T47D (cell line): ENCODE results near the gene EIPR1.
A peak's percentile ranks its signal among the peaks of the same experiment; 100 is the strongest.

Source experiments
- DNase-seq, 2 experiments: peaks; one replicate each; pipeline versions ENCODE4 v3.0.0 to v3.0.0-alpha.2; 2011 to 2012; ENCODE audit warnings: low read depth in 1 of 2, low spot score in 1 of 2
- JUND ChIP-seq: IDR thresholded peaks from 2 replicates; pipeline ENCODE4 v1.6.1; 2012; ENCODE audit warnings: low read depth
- in situ Hi-C: cut with HindIII; loops from 2 replicates; pipeline ENCODE4 v1.10.0; 2016; ENCODE audit warnings: low sequenced_read_pairs, low pct_unique_long_range_greater_than_20kb

EIPR1 gene

DNA sequence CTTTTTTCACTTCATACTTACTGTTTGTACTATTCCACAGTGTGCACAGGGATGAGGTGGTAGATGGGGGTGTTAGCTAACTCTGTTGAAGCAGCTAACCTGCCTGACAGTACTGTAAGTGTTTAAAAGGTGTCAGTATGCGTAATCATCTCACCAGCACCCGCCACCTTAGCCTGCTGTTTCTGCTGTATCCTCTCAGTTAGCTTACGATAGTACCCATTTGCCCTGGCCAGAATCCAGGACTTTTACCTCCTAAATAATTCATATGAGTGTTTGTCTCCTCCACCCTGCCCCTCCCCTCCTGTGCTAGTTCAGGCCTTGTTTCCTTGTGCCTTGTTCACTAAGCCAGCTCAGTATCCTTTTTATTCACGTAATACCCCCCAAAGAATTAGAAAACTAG is 36.1 kb upstream of the EIPR1 start:
- DNase-seq, result no peak
- in situ Hi-C loops, result no loop called here

DNA sequence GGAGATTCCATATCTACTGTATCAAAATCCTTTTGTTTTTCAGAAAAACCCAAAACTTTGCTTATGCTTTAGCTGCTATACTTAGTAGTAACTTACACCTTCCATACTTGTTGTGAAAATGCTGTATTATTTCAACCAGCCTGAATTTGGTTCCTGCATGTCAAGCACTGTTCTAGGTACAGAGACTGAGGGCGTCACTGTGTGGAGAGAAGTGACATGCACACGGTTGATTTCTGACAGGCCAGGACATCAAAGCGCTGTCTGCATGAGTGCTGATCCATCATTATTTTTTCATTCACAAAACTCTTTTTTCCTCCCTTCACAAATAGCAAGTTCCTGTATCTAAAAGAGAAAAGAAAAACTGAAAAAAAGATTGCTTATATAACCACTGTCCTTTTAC is 33.5 kb upstream of the EIPR1 start:
- no peak for DNase-seq
- no peak for TF ChIP-seq JUND
- in situ Hi-C loops, result no loop called here

More for the DNA sequence above, 36.1 kb upstream of the EIPR1 start:
- TF ChIP-seq JUND, result no peak

DNA sequence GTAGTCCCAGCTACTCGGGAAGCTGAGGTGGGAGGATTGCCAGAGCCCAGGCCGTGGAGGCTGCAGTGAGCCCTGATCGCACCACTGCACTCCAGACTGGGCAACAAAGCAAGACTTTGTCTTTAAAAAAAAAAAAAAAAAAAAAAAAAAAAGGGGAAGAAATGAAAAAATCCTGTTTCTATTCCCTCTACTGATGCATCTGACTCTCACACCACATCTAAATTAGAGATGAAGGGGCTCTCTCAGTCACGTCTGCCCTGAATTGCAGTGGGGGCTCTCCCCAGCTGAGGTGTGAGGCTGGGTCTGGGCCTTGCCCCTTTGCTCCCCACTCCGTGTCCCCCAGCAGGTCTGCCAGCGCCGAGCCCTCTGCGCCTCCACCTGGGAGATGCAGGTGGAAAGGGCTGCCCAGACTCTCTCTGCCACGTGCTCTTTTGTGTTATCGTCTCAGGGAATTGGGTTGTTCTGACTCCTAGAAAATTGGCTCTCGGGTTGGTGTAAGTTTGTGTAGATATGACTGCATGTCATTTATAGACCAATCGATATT is 32.1 kb upstream of the EIPR1 start:
- in situ Hi-C loops, result no loop called here
- no peak for DNase-seq
- no peak for TF ChIP-seq JUND

DNA sequence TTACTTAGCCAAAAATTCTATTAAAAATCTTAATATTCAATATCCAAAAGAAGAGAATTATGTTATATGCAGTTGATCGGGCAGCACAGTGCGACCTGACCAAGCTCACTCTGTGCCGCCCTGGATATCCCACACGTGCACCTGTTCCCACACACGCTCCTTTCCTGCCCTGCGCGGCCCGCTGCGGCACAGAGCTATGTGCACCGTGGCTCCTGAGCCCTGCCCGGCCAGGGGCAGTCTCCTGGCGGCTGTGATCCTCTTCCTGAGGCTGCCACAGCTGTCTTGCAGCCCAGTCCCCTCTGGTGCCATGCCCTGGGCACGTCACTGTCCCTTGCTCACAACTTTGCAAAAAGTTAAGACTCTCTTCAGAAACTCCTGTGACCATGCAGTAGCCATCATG is 31.2 kb upstream of the EIPR1 start:
- no peak for TF ChIP-seq JUND
- DNase-seq, result no peak
- in situ Hi-C loops, result no loop called here

DNA sequence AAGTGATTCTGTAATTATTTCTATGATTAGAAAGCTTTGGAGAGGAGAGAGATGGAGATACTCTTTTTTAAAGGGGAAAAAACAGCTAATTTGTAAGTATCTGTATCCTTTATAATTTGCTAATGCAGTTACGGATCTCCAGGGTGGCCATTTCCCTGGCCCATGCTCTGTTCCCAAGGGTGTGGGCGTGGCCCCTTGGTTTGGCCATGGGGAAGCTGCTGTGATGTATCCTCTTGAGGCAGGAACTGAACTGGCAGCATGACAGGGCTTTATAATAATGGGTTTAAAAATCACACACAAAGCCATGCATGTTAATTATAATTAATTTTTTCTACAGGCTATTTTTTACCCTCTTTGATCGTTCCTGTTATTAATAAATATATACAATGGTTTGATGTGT is 28.9 kb upstream of the EIPR1 start:
- DNase-seq, result no peak
- TF ChIP-seq JUND, result no peak
- in situ Hi-C loops, result no loop called here

DNA sequence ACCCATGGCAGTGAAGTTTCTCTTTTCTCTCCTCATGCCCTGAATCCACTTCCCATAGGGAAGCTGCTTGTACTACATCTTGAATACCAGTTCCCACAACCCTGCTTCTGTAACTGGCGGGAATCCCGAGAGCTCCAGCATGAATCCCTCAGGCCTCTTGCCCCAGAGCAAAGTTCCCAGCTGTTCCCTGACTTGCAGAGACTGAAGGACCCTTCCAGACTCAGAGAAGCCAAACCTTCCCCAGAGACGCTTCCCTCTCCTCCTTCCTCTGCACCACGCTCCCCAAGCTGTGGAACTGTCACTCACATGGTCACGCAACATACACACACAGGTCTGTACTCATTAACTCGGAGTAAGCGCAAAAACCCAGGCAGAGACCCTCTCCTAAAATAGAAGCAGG is 28.3 kb upstream of the EIPR1 start:
- in situ Hi-C loops, result no loop called here
- DNase-seq, result no peak
- TF ChIP-seq JUND, result no peak

DNA sequence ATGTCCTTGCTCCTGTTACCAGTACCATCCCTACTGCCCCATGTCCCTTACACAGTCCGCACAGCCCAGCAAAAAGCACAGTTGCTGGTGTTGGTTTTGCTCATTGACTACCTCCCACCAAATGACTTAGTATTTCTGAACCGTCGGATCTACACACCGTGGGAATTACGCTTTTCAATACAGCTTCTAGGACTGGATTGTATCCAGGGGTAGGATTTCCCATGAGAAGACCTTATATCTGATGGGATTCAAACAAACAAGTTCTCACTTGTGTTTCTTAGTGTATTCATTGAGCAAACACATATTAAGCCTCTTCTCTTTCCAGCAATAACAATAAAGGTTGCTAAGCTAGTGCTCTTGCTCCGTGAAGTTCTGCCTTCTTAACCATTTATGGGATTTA is 27.7 kb upstream of the EIPR1 start:
- peak in 1 of 2 experiments; percentile 22 for DNase-seq
- no peak for TF ChIP-seq JUND
- in situ Hi-C loops, result no loop called here

DNA sequence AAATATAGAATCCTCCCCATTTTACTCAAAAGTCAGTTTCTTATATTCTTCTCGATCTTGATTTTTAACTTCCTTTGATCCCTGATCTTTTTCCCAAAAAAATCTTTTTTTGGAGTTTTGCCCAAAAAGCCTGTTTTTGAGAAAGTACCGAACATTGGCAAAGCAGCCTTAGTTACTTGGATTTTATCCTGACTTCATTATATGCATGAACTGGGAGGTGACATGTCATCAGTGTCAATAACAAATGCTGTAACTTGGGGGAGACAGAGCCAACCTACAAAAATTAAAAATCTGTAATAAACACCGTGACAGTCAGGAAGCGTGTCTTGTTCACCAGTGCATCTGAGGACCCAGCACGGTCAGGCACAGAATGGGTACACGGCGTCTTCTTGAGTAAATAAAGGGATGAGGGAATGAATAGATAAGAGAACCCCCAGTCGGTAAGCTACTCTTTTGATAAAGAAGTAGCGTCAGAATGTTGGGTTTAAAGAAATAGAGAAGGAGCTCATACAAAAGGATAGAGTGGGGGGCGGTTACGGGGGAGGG is 26.8 kb upstream of the EIPR1 start:
- no peak for DNase-seq
- TF ChIP-seq JUND, result no peak
- in situ Hi-C loops, result no loop called here

DNA sequence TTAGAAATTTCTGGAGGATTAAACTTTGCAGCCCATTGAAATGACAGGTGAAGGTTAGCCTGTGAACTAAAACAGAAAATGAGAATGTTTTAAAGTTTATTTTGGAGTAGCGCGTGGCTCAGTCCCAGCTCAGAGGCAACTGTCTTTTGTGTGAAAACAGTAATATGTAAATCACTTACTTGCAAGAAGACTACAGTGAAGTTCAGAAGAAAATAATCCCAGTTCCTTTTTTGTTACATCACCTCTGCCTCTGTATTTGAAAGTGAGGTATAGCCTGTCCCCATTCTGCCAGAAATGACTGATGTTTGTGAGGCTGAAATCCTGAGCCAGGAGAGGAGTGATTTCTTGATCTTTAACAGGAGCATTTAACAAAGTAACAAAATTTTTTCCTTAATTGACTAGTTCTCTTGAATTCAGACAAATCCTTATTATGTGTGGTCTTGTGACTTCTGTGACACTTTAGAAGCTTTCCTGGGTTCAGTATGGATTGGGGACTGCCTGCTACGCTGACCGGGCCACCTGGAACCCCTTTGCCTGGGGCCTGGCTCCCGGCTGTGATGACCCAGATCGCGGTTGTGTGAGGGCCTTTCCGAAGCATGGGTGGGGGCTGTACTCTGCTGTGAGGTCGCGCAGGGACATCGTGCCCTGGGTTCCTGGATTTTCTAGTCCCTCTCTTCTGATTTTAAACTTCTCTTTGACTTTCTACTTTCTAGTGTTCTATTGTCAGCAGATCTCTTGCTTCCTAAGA is 26.1 kb upstream of the EIPR1 start:
- in situ Hi-C loops, result no loop called here
- no peak for DNase-seq
- no peak for TF ChIP-seq JUND

DNA sequence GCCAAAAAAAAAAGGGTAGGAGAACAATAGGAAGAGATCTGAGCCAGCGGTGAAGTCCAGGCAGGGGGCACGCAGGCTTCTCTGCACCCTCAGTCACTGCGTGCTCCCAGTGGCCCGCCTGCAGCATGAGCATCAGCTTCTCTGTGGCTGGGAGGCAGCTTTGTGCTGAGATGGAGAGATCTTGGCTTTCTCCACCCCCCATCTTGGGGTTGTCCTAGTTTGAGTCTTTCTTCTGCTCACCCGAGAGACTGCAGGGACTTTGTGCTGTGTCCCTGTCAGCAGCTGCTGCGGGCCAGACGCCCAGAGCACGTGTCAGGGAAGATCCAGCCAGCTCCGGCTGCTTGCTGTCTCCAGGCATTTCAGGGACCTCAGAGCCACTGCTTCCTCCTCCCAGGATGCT is 22.2 kb upstream of the EIPR1 start:
- no peak for DNase-seq
- in situ Hi-C loops, result no loop called here
- no peak for TF ChIP-seq JUND

DNA sequence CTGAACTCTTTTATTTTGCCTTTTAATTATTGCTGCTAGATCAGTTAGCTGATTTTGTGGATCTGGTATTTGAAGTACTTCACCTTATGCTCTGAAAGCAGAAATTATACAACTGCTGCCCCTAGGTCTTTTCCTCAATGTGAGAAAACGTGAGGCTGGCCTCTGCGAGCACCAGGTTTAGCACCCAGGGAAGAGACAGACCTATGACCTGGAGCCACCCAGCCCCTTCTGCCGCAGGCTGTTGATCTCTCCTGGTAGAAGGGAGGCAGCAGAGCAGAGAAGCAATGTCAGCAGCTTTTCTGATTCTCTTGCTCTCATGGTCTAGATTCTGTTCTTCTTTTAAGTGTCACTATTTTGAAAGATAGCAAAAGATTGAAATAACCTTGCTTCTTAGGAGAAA is 21.8 kb upstream of the EIPR1 start:
- no peak for TF ChIP-seq JUND
- in situ Hi-C loops, result no loop called here
- DNase-seq, result no peak

DNA sequence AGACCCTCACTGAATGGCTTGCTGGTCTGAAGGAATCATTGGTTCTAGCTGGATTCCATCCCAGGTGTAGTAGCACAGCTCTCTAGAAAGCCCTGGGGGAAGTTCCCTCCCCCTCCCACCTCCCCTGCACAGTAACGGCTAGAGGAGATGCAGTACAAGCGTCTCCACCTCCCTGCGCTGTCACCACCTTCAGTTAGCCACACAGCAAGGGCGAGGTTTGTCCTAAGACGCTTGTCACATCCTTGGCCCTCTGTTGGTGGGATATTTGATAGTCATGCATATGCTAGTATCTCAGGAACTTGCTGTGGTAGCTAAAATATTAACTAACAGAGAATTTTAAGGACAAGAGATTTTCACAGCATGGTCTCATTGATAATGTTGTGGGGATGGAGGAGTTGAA is 21.2 kb upstream of the EIPR1 start:
- in situ Hi-C loops, result no loop called here
- no peak for TF ChIP-seq JUND
- DNase-seq, result no peak

DNA sequence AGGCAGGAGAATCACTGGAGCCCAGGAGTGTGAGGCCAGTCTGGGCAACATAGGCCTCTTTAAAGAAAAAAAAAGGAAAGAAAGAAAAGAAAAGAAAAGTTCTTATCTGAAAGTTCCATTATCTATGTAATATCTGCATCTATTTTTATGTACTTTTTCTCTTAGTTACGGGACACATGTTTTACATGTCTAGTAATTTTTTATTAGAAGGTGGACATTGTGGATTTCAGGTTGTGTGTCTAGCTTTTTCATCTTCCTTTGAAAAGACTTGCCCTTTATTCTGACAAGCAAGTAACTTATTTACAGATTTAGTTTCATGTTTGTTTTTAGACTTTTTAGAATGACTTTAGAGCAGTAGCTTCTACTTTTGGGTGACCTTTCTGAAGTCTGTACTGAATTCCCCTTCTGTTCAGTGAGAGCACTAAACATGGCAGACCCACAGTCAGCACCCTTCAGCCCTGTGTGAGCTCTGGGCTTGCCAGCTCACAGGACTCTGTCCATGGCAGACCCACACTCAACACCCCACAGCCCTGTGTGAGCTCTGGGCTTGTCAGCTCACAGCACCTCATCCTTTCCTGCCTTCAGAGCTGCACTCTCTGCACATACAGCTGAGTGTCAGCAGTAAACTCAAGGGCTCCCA is 19.4 kb upstream of the EIPR1 start:
- in situ Hi-C loops, result no loop called here

More for the DNA sequence above, 19.4 kb upstream of the EIPR1 start:
- no peak for DNase-seq
- TF ChIP-seq JUND, result no peak
